Right atrium auricular region (tissue), 2 donors: ENCODE results near the gene RAP1A. TPM values are rescaled to one million over a fixed set of nuclear protein-coding genes. Genes with fewer than 3 reads are reported as not detected.
"Not testable (repeated sequence)": the region's sequence is repeated elsewhere in the genome, so short reads cannot be mapped to it uniquely, and the experiment has no call there.

Experiments
- DNase-seq: peaks from one replicate; pipeline ENCODE4 v3.0.0-alpha.2; 2019; ENCODE audit warnings: low spot score
- H3K27ac ChIP-seq, 2 donors: fragments of 200-600 bp; sonication (generic); 1 replicate in 1 of 2; 2 replicates in 1 of 2; pipeline ENCODE4 v1.5.1; 2016 to 2019
- H3K27me3 ChIP-seq, 2 donors: fragments of 200-600 bp; sonication (generic); one replicate each; pipeline versions ENCODE4 v1.5.1 to v1.6.0; 2017 to 2019
- H3K36me3 ChIP-seq: fragments of 200-600 bp; sonication (generic); one replicate; pipeline ENCODE4 v1.5.1; 2016
- H3K4me1 ChIP-seq, 2 donors: fragments of 200-600 bp; sonication (generic); one replicate each; pipeline versions ENCODE4 v1.5.1 to v1.6.0; 2017 to 2019
- H3K4me3 ChIP-seq, 2 donors: fragments of 200-600 bp; sonication (generic); 1 replicate in 1 of 2; 2 replicates in 1 of 2; pipeline ENCODE4 v1.5.1; 2017 to 2019; ENCODE audit warnings: mild to moderate bottlenecking in 1 of 2, moderate library complexity in 1 of 2
- H3K9me3 ChIP-seq, 2 donors: fragments of 200-600 bp; sonication (generic); one replicate each; pipeline ENCODE4 v1.5.1; 2019
- total RNA-seq, 2 donors: library from RNA; depleted of rRNA; stranded (reverse); fragments of >200 nt; gene quantifications; one replicate each; pipeline ENCODE4 v1.1.0, GENCODE V29; 2016
- TF ChIP-seq, protein P1 (sequence below), 2 donors: fragments of 200-600 bp; sonication (generic); IDR thresholded peaks; one replicate each; pipeline ENCODE4 v1.5.1; 2019; ENCODE audit warnings: antibody characterized with exemption in 2 of 2

RAP1A gene
- total RNA-seq, 2 donors from 2014 or later = 62.1 to 72.8 TPM

DNA sequence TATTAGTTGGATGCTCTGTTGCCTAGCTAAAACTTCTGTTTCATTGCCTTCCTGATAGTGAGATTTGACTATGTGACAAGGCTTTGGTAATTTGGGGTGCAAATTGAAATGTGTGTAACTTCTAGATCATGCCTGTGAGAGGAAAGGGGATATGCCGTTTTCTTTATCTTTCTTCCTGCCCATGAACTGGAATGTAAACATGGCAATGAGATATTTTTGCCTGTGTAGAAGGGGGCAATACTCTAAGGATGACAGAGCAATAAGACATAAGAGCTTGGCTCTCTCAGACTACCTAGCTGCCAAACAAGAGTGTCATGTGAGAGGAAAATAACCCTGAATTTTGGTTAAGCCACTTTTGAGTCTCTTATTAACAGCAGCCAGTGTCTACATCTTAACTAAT, 49.7 kb downstream of the RAP1A start:
- H3K36me3 ChIP-seq = no peaks in the 10 kb centered on the region
- TF ChIP-seq, protein P1, sequence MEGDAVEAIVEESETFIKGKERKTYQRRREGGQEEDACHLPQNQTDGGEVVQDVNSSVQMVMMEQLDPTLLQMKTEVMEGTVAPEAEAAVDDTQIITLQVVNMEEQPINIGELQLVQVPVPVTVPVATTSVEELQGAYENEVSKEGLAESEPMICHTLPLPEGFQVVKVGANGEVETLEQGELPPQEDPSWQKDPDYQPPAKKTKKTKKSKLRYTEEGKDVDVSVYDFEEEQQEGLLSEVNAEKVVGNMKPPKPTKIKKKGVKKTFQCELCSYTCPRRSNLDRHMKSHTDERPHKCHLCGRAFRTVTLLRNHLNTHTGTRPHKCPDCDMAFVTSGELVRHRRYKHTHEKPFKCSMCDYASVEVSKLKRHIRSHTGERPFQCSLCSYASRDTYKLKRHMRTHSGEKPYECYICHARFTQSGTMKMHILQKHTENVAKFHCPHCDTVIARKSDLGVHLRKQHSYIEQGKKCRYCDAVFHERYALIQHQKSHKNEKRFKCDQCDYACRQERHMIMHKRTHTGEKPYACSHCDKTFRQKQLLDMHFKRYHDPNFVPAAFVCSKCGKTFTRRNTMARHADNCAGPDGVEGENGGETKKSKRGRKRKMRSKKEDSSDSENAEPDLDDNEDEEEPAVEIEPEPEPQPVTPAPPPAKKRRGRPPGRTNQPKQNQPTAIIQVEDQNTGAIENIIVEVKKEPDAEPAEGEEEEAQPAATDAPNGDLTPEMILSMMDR (IDR thresholded peaks at IDR 0.05) = no peak
- H3K4me3 ChIP-seq = no peak overlapping the region
- H3K4me1 ChIP-seq = peaks cover 0 to 49% of the 10 kb centered on the region in 2 donors
- H3K27me3 ChIP-seq = no peaks in the 10 kb centered on the region
- DNase-seq = no peak
- H3K27ac ChIP-seq = no peak overlapping the region
- no peaks in the 10 kb centered on the region for H3K9me3 ChIP-seq

DNA sequence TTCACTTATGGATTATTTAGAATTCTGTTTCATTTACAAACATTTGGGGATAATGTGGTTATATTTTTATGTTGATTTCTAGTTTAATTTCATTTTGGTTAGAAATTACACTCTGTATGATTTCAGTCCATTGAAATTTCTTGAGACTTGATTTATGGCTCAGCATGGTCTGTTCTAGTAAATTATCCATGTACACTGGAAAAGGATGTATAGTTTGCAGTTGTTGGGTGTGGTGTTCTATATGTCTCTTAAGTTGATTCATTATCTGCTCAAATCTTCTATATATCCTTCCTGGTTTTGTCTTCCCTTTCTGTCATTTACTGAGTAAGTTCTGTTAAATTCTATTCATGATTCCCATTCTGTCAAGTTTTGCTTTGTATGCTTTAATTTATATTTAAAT, 52.3 kb downstream of the RAP1A start:
- peaks cover 2% of the 10 kb centered on the region for H3K36me3 ChIP-seq
- H3K27ac ChIP-seq = no peak overlapping the region
- H3K4me3 ChIP-seq = no peak overlapping the region
- TF ChIP-seq, protein P1 (IDR thresholded peaks at IDR 0.05) = no peak
- no peaks in the 10 kb centered on the region for H3K27me3 ChIP-seq
- DNase-seq = no peak
- no peaks in the 10 kb centered on the region for H3K9me3 ChIP-seq
- peaks cover 0 to 24% of the 10 kb centered on the region in 2 donors for H3K4me1 ChIP-seq

DNA sequence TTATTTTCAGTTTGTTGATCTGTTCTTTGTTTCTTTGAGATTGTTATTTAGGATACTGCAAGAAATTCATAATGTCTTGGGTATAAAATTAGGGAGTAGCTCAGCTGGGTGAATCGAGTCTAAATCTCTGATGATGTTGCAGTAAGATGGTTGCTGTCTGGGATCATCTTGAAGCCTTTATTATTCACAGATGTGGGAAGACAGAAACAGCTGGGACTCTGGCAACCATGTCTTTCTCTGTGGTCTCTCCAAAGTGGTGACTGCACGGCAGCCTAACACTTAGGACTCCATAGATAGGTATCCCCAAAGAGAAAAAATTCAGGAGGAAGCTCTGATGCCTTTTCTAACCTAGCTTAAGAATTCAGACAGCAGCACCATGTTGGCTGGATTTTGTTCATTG, 52.7 kb downstream of the RAP1A start:
- Histone ChIP-seq H3K27ac (no peak overlapping the region), H3K4me3 (no peak overlapping the region), H3K27me3 (no peaks in the 10 kb centered on the region), H3K4me1 (peaks cover 0 to 19% of the 10 kb centered on the region in 2 donors), H3K36me3 (peaks cover 7% of the 10 kb centered on the region), H3K9me3 (no peaks in the 10 kb centered on the region)
- no peak for DNase-seq
- TF ChIP-seq, protein P1 (IDR thresholded peaks at IDR 0.05) = no peak

DNA sequence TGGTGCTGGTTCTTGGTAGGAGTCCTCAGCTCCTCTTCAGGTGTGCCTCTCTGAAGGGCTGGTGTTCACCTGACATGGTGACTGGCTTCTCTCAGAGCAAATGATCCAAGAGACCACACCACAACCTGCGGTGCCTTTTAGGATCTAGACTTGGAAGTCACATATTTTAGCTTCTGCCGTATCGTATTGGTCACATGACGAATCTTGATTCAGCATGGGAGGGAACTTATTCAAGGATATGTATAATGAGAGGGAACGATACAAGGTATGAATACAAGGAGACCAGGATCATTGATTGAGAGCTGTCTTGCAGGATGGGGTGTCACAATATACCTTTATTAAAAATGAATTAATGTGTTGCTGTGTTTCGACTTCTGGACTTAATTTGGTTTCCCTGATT, 58.0 kb downstream of the RAP1A start:
- Histone ChIP-seq H3K4me3 (no peak overlapping the region), H3K27ac (no peak overlapping the region), H3K27me3 (no peaks in the 10 kb centered on the region), H3K4me1 (peaks cover 0 to 4% of the 10 kb centered on the region in 2 donors), H3K9me3 (no peaks in the 10 kb centered on the region), H3K36me3 (peaks cover 22% of the 10 kb centered on the region)
- no peak for DNase-seq
- TF ChIP-seq, protein P1 (IDR thresholded peaks at IDR 0.05) = no peak

DNA sequence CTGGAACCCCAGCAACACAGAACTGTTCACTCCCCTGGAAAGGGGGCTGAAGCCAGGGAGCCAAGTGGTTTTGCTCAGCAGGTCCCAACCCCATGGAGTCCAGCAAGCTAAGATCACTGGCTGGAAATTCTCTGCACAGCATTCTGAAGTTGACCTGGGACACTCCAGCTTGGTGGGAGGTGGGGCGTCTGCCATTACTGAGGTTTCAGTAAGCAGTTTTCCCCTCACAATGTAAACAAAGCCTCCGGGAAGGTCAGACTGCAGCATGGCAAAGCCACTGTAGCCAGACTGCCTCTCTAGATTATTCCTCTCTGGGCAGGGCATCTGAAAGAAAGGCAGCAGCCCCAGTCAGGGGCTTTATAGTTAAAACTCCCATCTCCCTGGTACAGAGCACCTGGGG, 60.0 kb downstream of the RAP1A start:
- no peak overlapping the region for H3K4me3 ChIP-seq
- no peaks in the 10 kb centered on the region for H3K9me3 ChIP-seq
- TF ChIP-seq, protein P1 (IDR thresholded peaks at IDR 0.05) = no peak
- no peak overlapping the region for H3K27ac ChIP-seq
- H3K4me1 ChIP-seq = no peaks in the 10 kb centered on the region
- H3K36me3 ChIP-seq = peaks cover 22% of the 10 kb centered on the region
- no peaks in the 10 kb centered on the region for H3K27me3 ChIP-seq
- no peak for DNase-seq

DNA sequence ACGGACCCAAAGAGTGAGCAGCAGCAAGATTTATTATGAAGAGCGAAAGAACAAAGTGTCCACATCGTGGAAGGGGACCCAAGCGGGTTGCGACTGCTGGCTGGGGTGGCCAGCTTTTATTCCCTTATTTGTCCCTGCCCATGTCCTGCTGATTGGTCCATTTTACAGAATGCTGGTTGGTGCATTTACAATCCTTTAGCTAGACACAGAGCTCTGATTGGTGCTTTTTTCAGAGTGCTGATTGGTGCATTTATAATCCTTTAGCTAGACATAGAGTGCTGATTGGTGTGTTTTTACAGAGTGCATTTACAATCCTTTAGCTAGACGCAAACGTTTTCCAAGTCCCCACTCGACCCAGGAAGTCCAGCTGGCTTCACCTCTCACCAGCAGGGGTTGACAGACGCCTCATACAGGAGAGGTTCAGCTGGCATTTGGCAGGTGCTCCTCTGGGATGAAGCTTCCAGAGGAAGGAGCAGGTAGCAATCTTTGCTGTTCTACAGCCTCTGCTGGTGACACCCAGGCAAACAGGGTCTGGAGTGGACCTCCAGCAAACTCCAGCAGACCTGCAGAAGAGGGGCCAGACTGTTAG, 60.7 kb downstream of the RAP1A start:
- peaks cover 22% of the 10 kb centered on the region for H3K36me3 ChIP-seq
- not testable (repeated sequence) for DNase-seq, H3K27ac ChIP-seq, H3K9me3 ChIP-seq, H3K4me1 ChIP-seq, H3K27me3 ChIP-seq, H3K4me3 ChIP-seq

DNA sequence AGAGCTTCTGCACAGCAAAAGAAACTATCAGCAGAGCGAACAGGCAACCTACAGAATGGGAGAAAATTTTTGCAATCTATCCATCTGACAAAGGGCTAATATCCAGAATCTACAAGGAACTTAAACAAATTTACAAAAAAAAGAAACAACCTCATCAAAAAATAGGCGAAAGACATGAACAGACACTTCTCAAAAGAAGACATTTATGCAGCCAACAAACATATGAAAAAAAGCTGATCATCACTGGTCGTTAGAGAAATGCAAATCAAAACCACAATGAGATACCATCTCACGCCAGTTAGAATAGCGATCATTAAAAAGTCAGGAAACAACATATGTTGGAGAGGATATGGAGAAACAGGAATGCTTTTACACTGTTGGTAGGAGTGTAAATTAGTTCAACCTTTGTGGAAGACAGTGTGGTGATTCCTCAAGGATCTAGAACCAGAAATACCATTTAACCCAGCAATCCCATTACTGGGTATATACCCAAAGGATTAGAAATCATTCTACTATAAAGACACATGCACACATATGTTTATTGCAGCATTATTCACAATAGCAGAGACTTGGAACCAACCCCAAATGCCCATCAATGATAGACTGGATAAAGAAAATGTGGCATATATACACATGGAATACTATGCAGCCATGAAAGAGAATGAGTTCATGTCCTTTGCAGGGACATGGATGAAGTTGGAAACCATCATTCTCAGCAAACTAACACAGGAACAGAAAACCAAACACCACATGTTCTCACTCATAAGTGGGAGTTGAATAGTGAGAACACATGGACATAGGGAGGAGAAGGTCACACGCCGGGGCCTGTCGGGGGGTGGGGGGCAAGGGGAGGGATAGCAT, 65.9 kb downstream of the RAP1A start:
- not testable (repeated sequence) for H3K9me3 ChIP-seq, H3K4me3 ChIP-seq, H3K36me3 ChIP-seq, H3K4me1 ChIP-seq, H3K27ac ChIP-seq, DNase-seq, H3K27me3 ChIP-seq
